Mucosa of rectum (tissue), 2 donors: ENCODE measurements around the gene RTN3.
A peak's percentile ranks its signal among the peaks of the same experiment; 100 is the strongest.
"Not testable (repeated sequence)": the region's sequence is repeated elsewhere in the genome, so short reads cannot be mapped to it uniquely, and the experiment has no call there.

Source experiments
- H3K27ac ChIP-seq, 2 donors: one replicate each; pipeline ENCODE4 v1.7.0; 2013; ENCODE audit warnings: inconsistent platforms in 2 of 2, low read depth in 2 of 2, low read length in 2 of 2
- H3K27me3 ChIP-seq, 2 donors: one replicate each; pipeline ENCODE4 v1.7.0; 2013; ENCODE audit warnings: low read length in 2 of 2; ENCODE audit not compliant: control insufficient read depth in 2 of 2, insufficient read depth in 2 of 2
- H3K36me3 ChIP-seq, 2 donors: one replicate each; pipeline ENCODE4 v1.7.0; 2013; ENCODE audit warnings: low read length in 2 of 2; ENCODE audit not compliant: control insufficient read depth in 2 of 2, insufficient read depth in 2 of 2
- H3K4me1 ChIP-seq, 2 donors: one replicate each; pipeline ENCODE4 v1.7.0; 2013; ENCODE audit warnings: low read length in 2 of 2, mild to moderate bottlenecking in 1 of 2; ENCODE audit not compliant: control insufficient read depth in 2 of 2, insufficient read depth in 2 of 2
- H3K4me3 ChIP-seq, 2 donors: one replicate each; pipeline ENCODE4 v1.7.0; 2013; ENCODE audit warnings: low read length in 2 of 2
- H3K9ac ChIP-seq, 2 donors: one replicate each; pipeline ENCODE4 v1.7.0; 2013; ENCODE audit warnings: low read length in 2 of 2, low read depth in 1 of 2, mild to moderate bottlenecking in 1 of 2
- H3K9me3 ChIP-seq, 2 donors: one replicate each; pipeline ENCODE4 v1.7.0; 2013; ENCODE audit warnings: low read length in 2 of 2; ENCODE audit not compliant: control insufficient read depth in 2 of 2
- donor health status: healthy.
- donor health status: Normal muscosa, but diverticular disease.

The RTN3 gene

GRCh38 chr11:63767565-63768236, 86.4 kb downstream of the RTN3 start:
- Histone ChIP-seq H3K36me3 (no peaks in the 10 kb centered on the region), H3K4me3 (peak overlapping the region; percentile 66 to 86), H3K9me3 (no peaks in the 10 kb centered on the region), H3K4me1 (peaks cover 26% of the 10 kb centered on the region in 2 donors), H3K27me3 (peaks cover 0 to 9% of the 10 kb centered on the region in 2 donors), H3K9ac (peak overlapping the region; percentile 21 to 70), H3K27ac (peak overlapping the region in 1 of 2 donors; percentile 48)

- H3K4me1 ChIP-seq: peaks cover 25 to 26% of the 10 kb centered on the region in 2 donors
Observed at GRCh38 chr11:63768237-63769041, 87.1 kb downstream of the RTN3 start, which contains the start of gene ZFTA. Gene ZFTA, minus strand, starts transcription at chr11:63768775. Its CDS starts 153 bp downstream, at chr11:63768622.

GRCh38 chr11:63769042-63769713, 87.9 kb downstream of the RTN3 start:
- H3K4me3 ChIP-seq: peak overlapping the region; percentile 50 to 68
- peak overlapping the region in 1 of 2 donors; percentile 59 for H3K9ac ChIP-seq
- H3K9me3 ChIP-seq: no peaks in the 10 kb centered on the region
- no peaks in the 10 kb centered on the region for H3K36me3 ChIP-seq
- peaks cover 25 to 26% of the 10 kb centered on the region in 2 donors for H3K4me1 ChIP-seq
- H3K27ac ChIP-seq: peak overlapping the region in 1 of 2 donors; percentile 23
- H3K27me3 ChIP-seq: peaks cover 0 to 9% of the 10 kb centered on the region in 2 donors

More at GRCh38 chr11:63768237-63769041, 87.1 kb downstream of the RTN3 start, which contains the start of gene ZFTA:
- H3K36me3 ChIP-seq: no peaks in the 10 kb centered on the region
- peaks cover 0 to 9% of the 10 kb centered on the region in 2 donors for H3K27me3 ChIP-seq
- peak within 1 kb of the TSS; percentile 59 to 70 for H3K9ac ChIP-seq
- no peaks in the 10 kb centered on the region for H3K9me3 ChIP-seq
- peak within 1 kb of the TSS; percentile 68 to 86 for H3K4me3 ChIP-seq
- H3K27ac ChIP-seq: peak within 1 kb of the TSS in 1 of 2 donors; percentile 48

- Histone ChIP-seq H3K4me1 (peaks cover 21 to 23% of the 10 kb centered on the region in 2 donors), H3K9ac (peak overlapping the region; percentile 34 to 47), H3K27ac (no peak overlapping the region), H3K27me3 (peaks cover 0 to 9% of the 10 kb centered on the region in 2 donors), H3K4me3 (peak overlapping the region; percentile 50 to 68), H3K9me3 (no peaks in the 10 kb centered on the region), H3K36me3 (no peaks in the 10 kb centered on the region)
Observed at GRCh38 chr11:63769714-63770455, 88.6 kb downstream of the RTN3 start.

- Histone ChIP-seq H3K27ac (no peak overlapping the region), H3K4me3 (no peak overlapping the region), H3K9me3 (no peaks in the 10 kb centered on the region), H3K27me3 (peaks cover 0 to 9% of the 10 kb centered on the region in 2 donors), H3K4me1 (peaks cover 12 to 18% of the 10 kb centered on the region in 2 donors), H3K9ac (no peak overlapping the region), H3K36me3 (no peaks in the 10 kb centered on the region)
Observed at GRCh38 chr11:63770763-63771162, 89.5 kb downstream of the RTN3 start.

- H3K36me3 ChIP-seq, H3K9me3 ChIP-seq, H3K4me1 ChIP-seq, H3K27ac ChIP-seq, H3K9ac ChIP-seq, H3K27me3 ChIP-seq, H3K4me3 ChIP-seq: not testable (repeated sequence)
Observed at GRCh38 chr11:63771741-63772318, 90.5 kb downstream of the RTN3 start.

GRCh38 chr11:63775191-63775590, 93.9 kb downstream of the RTN3 start:
- Histone ChIP-seq H3K27me3 (peaks cover 0 to 6% of the 10 kb centered on the region in 2 donors), H3K27ac (no peak overlapping the region), H3K4me1 (no peaks in the 10 kb centered on the region), H3K36me3 (no peaks in the 10 kb centered on the region), H3K9ac (no peak overlapping the region), H3K9me3 (no peaks in the 10 kb centered on the region), H3K4me3 (no peak overlapping the region)

- no peak overlapping the region for H3K4me3 ChIP-seq
- H3K9me3 ChIP-seq: no peaks in the 10 kb centered on the region
- no peak overlapping the region for H3K27ac ChIP-seq
- no peaks in the 10 kb centered on the region for H3K36me3 ChIP-seq
- H3K27me3 ChIP-seq: no peaks in the 10 kb centered on the region
- no peaks in the 10 kb centered on the region for H3K4me1 ChIP-seq
- H3K9ac ChIP-seq: no peak overlapping the region
Observed at GRCh38 chr11:63779039-63779438, 97.7 kb downstream of the RTN3 start.

- Histone ChIP-seq H3K4me1 (no peaks in the 10 kb centered on the region), H3K9ac (no peak overlapping the region)
Observed at GRCh38 chr11:63782749-63783148, 101.4 kb downstream of the RTN3 start.

More at GRCh38 chr11:63782749-63783148, 101.4 kb downstream of the RTN3 start:
- no peak overlapping the region for H3K27ac ChIP-seq
- no peaks in the 10 kb centered on the region for H3K36me3 ChIP-seq
- H3K9me3 ChIP-seq: no peaks in the 10 kb centered on the region
- no peaks in the 10 kb centered on the region for H3K27me3 ChIP-seq
- H3K4me3 ChIP-seq: no peak overlapping the region
